Right ventricle myocardium superior (tissue), 1 donor: ENCODE data around the gene SLC28A1. TPM values are rescaled to one million over a fixed set of nuclear protein-coding genes. Genes with fewer than 3 reads are reported as not detected.
A peak's percentile ranks its signal among the peaks of the same experiment; 100 is the strongest.
"Not testable (repeated sequence)": the region's sequence is repeated elsewhere in the genome, so short reads cannot be mapped to it uniquely, and the experiment has no call there.

Source experiments
- ATAC-seq: fragments of 200-7000 bp; cut with Tn5 transposase; one replicate; pipeline ENCODE4 v1.9.1; 2020; ENCODE audit warnings: mild to moderate bottlenecking; ENCODE audit not compliant: poor library complexity
- DNase-seq: peaks from one replicate; pipeline ENCODE4 v3.0.0-alpha.2; 2020
- intact Hi-C: fragments of 100-400 bp; cut with DNase I; formaldehyde crosslinking; loops from one replicate; pipeline ENCODE4 v1.11.2; 2022
- long read RNA-seq: library from polyadenylated mRNA; unstranded; transcript quantifications from one replicate; pipeline ENCODE4 v2.0.0, GENCODE V29; 2021
- total RNA-seq: library from RNA; stranded (reverse); fragmentation: NEBNext Ultra II Directional; extraction: Animal tissue kit (Norgen Biotek cat#: 25700); gene quantifications from one replicate; pipeline ENCODE4 v1.2.1, GENCODE V29; 2021
- donor health status: DM: no; HTN: yes; CAD: no; lungs with severe emphysema.

The SLC28A1 gene, protein sequence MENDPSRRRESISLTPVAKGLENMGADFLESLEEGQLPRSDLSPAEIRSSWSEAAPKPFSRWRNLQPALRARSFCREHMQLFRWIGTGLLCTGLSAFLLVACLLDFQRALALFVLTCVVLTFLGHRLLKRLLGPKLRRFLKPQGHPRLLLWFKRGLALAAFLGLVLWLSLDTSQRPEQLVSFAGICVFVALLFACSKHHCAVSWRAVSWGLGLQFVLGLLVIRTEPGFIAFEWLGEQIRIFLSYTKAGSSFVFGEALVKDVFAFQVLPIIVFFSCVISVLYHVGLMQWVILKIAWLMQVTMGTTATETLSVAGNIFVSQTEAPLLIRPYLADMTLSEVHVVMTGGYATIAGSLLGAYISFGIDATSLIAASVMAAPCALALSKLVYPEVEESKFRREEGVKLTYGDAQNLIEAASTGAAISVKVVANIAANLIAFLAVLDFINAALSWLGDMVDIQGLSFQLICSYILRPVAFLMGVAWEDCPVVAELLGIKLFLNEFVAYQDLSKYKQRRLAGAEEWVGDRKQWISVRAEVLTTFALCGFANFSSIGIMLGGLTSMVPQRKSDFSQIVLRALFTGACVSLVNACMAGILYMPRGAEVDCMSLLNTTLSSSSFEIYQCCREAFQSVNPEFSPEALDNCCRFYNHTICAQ
- 0.46 TPM for total RNA-seq
- long read RNA-seq, result 0 reads

DNA sequence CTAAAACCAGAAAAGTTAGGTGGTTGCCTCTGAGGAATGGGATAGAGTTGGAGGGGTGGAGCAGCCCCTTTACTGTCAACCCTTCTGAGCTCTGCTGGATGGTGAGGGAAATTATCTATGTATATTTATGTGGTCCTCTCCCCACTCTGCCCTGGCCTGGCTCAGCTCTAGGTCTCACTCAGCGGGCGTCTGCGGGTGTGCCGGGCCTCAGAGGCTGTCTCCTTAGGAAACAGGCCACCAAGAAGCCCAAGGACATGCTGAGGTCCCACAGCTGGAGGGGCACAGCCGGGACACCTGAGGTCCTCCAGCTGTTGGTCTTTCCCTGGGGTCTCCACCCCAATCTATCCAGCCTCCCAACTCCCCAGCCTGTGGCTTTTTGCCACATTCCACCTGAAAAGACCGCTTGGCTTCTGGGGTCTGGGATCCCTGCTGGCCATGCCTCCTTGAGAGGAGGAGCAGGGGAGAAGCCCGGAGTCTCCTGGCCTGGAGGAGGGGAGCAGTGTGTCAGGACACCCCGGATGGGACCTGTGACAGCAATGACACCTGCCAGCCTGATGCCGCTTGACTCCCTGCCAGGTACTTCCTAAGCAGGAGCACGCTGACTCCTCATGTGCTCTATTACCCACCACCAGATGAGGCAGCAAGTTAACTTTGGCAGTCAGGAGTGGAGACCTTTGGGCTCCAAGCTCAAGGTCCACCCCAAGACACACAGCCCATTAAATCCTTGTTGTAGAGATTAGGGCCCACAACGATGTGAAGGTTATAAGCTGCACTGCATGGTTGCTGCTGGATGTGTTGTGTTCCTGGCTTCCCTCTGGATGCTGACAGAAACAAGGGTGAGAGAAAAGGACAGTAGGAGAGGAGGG lies at the start of gene SLC28A1:
TSS of gene SLC28A1 (plus strand) at position 747 of the 866 bp plus-strand sequence. CDS start 3,099 bp downstream, outside the sequence.
- no peak for DNase-seq
- ATAC-seq, result peak; percentile 28
- intact Hi-C loops, result no loop called here

DNA sequence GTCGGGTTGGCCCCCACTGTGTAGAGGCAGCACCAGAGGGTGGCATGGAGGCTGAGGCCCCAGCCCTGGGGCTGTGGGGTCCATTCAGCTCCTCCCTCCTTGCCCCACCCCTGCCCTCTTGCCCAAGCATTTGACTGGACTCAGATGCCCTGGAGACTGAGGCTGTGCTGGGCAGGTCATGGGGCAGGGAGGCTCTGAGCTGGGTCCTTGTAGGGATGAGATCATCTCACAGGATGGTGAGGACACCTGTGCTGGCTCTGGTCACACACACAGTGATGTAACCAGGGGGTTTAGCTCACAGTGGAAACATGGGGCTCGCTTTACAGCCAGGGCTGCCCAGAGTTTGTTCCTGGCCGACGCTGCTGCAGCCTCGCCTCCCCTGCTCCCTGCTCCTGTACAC lies 49.5 kb upstream of the SLC28A1 start:
- intact Hi-C loops, result no loop called here
- DNase-seq (no peak), ATAC-seq (peak; percentile 2)

DNA sequence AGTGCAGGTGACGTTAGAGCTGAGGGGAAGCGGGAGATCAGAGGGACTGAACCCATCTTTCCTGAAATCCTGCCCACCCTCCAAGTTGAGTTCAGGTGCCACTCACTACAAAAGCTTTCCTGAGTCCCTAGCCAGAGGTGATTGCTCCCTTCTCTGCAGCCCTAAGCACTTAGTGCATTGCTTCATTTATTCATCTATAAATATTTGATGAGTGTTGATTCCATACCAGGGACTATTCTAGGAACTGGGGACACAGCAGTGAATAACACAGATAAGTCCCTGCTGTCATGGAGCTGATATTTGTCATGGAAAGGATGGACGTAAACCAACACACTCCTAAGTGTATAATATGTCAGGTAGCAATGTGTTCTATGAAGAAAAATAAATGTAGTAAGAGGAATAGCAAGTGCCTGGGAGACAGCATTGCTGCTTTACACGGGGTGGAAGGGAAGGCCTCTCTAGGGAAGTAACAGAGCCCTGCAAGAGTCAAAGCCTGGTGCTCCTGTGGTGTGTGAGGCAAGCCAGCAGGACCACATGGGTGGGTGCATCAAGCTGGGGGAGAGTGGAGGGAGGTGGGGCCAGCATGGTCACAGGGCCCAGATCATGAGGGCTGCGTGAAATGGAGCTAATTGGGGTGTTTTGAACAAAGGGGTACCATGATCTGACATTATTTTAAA lies 48.7 kb upstream of the SLC28A1 start:
- intact Hi-C loops, result no loop called here
- ATAC-seq (peak; percentile 55), DNase-seq (no peak)

DNA sequence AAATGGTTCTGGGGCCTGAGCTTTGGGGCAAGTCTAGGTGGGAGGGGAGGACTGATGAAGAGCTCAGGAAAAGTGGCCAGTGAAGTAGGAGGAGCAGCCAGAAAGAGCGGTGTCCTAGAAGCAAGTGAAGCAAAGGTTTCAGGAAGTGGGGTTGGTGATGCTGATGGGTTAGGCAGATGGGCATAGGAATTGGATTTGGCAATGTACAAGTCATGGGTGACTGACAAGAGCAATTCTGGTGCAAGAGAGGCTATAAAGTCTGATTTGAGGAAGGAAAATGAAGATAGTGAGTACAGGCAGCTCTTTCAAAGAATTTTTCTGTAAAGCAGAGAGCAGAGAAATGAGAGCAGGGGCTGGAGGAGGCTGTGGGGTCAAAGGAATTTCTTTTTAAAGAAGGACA lies 47.6 kb upstream of the SLC28A1 start:
- intact Hi-C loops, result no loop called here
- no peak for ATAC-seq
- DNase-seq, result no peak

DNA sequence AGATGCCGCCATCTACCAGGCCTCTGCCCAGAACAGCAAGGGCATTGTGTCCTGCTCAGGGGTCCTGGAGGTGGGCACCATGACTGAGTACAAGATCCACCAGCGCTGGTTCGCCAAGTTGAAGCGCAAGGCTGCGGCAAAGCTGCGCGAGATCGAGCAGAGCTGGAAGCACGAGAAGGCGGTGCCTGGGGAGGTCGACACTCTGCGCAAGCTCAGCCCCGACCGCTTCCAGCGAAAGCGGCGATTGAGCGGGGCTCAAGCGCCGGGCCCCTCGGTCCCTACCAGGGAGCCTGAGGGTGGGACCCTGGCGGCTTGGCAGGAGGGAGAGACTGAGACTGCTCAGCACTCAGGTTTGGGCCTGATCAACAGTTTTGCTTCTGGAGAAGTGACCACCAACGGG lies 44.7 kb upstream of the SLC28A1 start:
- intact Hi-C loops, result no loop called here
- no peak for ATAC-seq
- DNase-seq, result no peak

DNA sequence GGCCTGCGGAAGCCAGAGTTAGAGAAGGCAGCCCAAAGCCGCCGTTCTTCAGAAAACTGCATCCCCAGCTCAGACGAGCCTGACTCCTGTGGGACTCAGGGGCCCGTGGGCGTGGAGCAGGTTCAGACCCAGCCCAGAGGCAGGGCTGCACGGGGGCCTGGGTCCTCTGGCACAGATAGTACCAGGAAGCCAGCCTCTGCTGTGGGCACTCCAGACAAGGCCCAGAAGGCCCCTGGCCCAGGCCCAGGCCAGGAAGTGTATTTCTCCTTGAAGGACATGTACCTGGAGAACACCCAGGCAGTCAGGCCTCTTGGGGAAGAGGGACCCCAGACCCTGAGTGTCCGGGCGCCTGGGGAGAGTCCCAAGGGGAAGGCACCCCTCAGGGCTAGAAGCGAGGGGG lies 44.2 kb upstream of the SLC28A1 start:
- intact Hi-C loops, result no loop called here
- no peak for DNase-seq
- ATAC-seq, result peak; percentile 3

DNA sequence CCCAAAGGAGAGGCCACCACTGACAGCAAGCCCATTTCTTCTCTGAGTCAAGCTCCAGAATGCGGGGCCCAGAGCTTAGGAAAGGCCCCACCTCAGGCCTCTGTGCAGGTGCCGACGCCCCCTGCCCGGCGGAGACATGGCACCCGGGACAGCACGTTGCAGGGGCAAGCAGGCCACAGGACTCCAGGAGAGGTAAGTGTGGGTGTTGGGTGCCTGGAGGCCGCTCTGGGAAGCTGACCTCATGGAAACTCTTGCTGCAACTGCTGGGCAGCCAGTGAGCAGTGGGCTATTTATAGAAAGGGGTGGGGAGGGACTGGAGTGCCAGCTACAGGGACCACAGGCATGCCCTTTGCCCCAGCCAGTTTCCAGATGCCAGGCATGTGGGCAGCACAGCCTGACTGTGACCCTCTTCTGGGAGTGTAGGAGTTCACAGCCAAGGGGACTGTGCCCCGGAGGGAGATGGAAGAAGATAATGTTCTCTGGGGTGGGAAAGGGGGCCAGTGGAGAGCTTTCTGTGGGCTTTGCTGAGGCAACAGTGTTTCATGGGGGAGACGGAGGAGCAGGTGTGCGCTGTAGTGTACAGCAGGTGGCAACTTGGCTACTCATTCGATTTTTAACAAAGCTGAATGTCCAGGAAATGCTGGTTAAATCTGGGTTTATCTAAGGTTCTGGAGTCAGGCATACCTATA lies 43.6 kb upstream of the SLC28A1 start:
- DNase-seq, result peak; percentile 81
- intact Hi-C loops, result no loop called here
- ATAC-seq, result peak; percentile 80

DNA sequence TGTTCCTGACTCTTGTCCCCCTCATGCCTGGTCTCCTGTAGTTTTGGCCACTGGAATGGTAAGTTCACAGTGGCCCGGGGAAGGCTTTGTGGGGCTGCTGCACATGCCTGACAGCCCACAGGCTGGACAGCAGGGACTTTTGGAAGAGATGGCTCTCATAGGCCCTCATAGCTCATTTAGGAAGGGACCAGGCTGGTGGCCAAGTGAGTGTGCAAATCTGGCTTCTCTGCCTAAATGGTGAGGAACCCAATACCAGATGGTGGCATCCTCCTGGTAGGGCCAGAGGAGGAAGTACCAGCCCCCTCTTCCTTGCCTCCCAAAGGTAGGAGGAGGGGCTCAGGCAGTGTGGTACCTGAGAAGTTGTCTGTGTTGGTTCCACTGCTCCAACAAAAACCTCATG lies 41.7 kb upstream of the SLC28A1 start:
- DNase-seq (no peak), ATAC-seq (no peak)
- intact Hi-C loops, result no loop called here

DNA sequence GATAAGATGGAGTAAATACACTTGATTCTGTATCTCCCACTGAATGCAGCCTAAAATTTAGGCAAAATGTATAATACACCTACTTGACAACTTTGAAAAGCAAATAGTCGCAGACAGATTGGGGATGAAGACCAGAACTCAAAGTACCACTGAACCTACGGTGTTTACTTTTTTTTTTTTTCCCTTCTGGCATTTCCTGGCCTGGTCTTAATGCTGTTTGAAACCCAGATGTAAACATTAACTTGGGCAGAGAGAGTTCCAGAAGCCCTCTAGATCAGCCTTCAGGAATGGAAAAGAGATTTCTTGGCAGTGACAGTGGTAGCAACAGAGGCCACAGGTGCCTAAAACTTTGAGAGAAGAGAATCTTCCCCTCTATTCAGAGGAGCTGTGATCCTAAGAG lies 39.5 kb upstream of the SLC28A1 start:
- DNase-seq (no peak), ATAC-seq (no peak)
- intact Hi-C loops, result no loop called here

DNA sequence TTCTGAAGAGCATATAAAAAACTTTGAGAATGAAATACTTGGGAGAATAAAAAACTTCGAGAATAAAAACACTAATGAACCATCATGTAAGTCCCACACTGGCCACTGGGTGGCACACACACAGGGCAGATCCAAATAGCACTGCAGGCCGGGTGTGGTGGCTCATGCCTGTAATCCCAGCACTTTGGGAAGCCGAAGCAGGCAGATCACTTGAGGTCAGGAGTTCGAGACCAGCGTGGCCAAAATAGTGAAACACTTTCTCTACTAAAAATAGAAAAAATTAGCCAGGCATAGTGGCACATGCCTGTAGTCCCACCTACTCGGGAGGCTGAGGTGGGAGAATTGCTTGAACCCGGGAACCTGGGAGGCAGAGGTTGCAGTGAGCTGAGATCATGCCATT lies 38.8 kb upstream of the SLC28A1 start:
- ATAC-seq, result peak; percentile 39
- DNase-seq, result peak; percentile 81
- intact Hi-C loops, result not testable (repeated sequence)

DNA sequence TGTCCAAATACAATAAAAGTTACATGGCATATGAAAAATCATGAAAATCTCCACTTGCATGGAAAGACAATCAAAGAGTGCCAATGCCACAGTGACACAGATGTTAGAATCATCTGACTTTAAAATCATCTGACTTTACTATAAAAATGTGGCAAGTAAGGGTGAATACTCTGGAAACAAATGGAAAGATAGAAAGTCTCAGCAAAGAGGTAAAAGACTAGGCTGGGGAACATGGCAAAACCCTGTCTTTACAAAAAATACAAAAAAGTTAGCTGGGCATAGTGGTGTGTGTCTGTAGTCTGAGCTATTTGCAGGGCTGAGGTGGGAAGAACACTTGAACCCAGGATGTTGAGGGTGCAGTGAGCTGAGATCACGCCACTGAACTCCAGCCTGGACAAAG lies 38.2 kb upstream of the SLC28A1 start:
- intact Hi-C loops, result no loop called here
- ATAC-seq, result no peak
- DNase-seq, result no peak

DNA sequence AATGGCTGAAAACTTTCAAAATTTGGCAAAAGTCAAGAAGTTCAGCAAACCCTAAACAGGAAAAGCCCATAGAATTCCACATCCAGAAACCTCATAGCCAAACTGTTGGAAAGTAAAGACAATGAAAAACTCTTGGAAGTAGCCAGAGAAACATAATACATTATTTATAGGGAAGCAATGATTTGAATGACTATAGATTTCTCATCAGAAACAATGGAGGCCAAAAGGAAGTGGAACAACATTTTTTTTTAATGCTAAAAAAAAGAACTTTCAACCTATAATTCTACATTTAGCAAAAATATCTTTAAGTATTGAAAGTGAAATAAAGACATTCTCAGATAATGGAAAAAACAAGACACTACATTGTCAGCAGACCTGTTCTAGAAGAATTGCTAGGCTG lies 37.1 kb upstream of the SLC28A1 start:
- no peak for DNase-seq
- ATAC-seq, result no peak
- intact Hi-C loops, result no loop called here

DNA sequence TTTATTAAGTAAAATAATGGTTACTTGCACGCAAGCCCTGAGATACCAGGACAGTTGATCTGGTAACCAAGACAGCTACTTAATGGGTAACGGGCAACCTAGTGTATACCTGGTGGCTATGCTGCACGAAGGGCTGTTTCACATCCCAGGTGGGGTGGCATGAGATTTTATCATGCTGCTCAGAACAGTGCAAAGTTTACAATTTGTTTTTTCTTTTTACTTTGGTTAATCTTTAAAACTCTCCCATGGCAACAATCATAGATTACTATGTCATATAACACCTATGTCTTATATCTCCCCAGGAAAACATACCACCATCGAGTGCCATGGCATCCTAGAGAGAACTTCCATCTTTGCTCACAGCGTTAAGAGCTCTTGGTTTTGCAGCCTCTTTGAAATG lies 32.2 kb upstream of the SLC28A1 start:
- DNase-seq, result no peak

DNA sequence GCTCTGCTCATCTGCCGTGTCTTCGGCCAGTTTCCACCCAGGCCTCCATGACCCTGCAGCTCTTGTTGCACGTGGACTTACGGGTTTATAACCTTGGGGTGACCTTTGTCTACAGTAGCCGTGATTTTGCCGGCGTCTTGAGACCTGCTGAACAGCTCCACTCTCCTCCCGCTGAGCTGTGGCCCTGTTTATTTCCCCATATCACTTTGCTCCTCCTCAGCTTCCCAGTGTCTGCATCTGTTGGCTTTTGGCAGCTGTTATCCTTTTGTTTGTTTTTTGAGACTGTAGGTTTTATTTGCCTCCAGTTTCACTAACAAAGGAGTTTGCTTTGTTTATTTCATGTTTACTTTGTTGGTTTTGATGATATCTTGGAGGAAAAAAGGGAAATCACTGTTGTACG lies 29.3 kb upstream of the SLC28A1 start:
- ATAC-seq (peak; percentile 5), DNase-seq (no peak)
- intact Hi-C loops, result no loop called here

More for the DNA sequence above, 32.2 kb upstream of the SLC28A1 start:
- ATAC-seq, result no peak
- intact Hi-C loops, result no loop called here

DNA sequence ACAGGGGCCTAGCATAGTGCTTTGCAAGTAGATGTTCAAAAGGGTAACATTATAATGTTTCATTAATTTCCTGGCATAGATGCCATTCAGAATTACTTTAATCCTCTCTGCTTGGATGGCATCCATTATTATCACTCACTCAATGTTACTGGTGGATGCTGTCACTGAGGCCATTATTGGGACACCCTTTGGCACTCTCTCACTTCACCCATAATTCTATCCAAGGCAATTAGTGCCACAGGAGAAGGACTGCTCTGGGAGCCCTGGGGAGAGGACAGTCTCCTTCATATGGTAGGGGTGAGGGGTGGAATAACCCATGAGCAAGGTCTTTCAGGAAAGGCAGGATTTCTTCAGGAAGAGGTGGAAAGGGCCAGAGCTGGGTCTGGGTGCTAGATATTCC lies 28.7 kb upstream of the SLC28A1 start:
- DNase-seq (no peak), ATAC-seq (peak; percentile 54)
- intact Hi-C loops, result no loop called here

DNA sequence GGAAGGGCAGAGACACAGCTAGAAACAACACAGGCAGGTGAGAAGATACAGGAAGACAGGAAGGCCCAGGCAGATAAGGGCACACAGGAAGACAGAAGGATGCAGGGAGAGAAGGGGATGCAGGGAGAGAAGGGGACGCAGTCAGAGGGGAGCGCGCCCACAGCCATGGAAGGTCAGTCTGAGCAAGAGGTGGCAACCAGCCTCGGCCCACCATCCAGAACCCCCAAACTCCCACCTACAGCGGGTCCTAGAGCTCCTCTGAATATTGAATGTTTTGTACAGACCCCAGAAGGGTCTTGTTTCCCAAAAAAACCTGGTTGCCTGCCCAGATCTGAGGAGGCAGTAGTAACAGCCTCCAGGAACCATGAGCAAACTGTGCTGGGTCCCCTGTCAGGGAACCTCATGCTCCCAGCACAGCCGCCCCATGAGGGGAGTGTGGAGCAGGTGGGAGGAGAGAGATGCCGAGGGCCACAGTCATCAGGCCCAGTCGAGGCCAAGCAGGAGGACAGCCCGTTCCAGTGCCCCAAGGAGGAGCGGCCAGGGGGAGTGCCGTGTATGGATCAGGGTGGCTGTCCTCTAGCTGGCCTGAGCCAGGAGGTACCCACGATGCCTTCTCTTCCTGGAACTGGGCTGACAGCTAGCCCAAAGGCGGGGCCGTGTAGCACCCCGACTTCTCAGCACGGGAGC lies 27.6 kb upstream of the SLC28A1 start:
- DNase-seq (no peak), ATAC-seq (no peak)
- intact Hi-C loops, result no loop called here

DNA sequence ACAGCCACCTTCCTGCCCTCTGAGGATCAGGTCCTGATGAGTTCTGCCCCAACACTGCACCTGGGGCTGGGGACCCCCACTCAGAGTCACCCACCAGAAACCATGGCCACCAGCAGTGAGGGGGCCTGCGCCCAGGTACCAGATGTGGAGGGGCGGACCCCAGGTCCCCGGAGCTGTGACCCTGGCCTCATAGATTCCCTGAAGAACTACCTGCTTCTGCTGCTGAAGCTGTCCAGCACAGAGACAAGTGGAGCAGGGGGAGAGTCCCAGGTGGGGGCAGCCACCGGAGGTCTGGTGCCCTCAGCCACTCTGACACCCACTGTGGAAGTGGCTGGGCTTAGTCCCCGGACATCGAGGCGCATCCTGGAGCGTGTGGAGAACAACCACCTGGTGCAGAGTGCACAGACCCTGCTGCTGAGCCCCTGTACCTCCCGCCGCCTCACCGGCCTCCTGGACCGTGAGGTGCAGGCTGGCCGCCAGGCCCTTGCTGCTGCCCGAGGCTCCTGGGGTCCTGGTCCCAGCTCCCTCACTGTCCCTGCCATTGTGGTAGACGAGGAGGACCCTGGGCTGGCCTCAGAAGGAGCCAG lies 27.0 kb upstream of the SLC28A1 start:
- no peak for ATAC-seq
- DNase-seq, result no peak
- intact Hi-C loops, result no loop called here
